Sigmoid colon (tissue), 4 donors: ENCODE measurements around the gene RADX.
"Not testable (repeated sequence)": the region's sequence is repeated elsewhere in the genome, so short reads cannot be mapped to it uniquely, and the experiment has no call there.

Experiments used
- CTCF ChIP-seq, 4 experiments: fragments of 450-650 bp in 3 of 4; fragments of 200-600 bp in 1 of 4; IDR thresholded peaks; one replicate each; pipeline ENCODE4 v1.5.1; 2016 to 2019; ENCODE audit warnings: antibody characterized with exemption in 4 of 4, mild to moderate bottlenecking in 3 of 4, moderate library complexity in 2 of 4
- POLR2A ChIP-seq, 2 donors: fragments of 450-650 bp; IDR thresholded peaks; one replicate each; pipeline ENCODE4 v1.6.1; 2016; ENCODE audit warnings: antibody characterized with exemption in 2 of 2, mild to moderate bottlenecking in 2 of 2, moderate library complexity in 2 of 2
- POLR2AphosphoS5 ChIP-seq, 4 donors: sonication (generic); formaldehyde crosslinking; IDR thresholded peaks; one replicate each; pipeline ENCODE4 v1.6.1; 2017; ENCODE audit warnings: antibody characterized with exemption in 4 of 4

GRCh38 chrX:106653625-106654024 is 41.8 kb downstream of the RADX start:
- TF ChIP-seq POLR2A, CTCF, POLR2AphosphoS5 (IDR thresholded peaks at IDR 0.05): not testable (repeated sequence)
